Measurements from ENCODE around the gene CEP70. TPM values are rescaled to one million over a fixed set of nuclear protein-coding genes. Genes with fewer than 3 reads are reported as not detected.
"Not testable (repeated sequence)": the region's sequence is repeated elsewhere in the genome, so short reads cannot be mapped to it uniquely, and the experiment has no call there.

The CEP70 gene
- total and polyA plus RNA-seq, 7 experiments from 2014 or later, result 11.8 to 35.1 (median 14.9) TPM

DNA sequence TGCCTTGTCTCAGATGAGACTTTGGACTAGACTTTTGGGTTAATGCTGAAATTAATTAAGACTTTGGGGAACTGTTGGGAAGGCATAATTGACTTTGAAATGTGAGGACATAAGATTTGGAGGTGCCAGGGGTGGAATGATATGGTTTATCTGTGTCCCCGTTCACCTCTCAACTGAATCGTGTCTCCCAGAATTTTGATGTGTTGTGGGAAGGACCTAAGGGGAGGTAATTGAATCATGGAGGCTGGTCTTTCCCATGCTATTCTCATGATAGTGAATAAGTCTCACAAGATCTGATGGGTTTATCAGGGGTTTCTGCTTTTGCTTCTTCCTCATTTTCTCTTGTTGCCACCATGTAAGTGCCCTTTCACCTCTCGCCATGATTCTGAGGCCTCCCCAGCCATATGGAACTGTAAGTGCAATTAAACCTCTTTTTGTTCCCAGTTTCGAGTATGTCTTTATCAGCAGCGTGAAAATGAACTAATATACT is 10.1 kb upstream of the CEP70 start:
- DNase-seq; H3K27me3 Mint-ChIP-seq; H3K27ac Mint-ChIP-seq; H3K9me3 Mint-ChIP-seq; H3K36me3 ChIP-seq (ENCODE audit: control insufficient read depth in 2 of 3, insufficient read depth in 3 of 3, low read length in 3 of 3); POLR2A ChIA-PET; CTCF ChIA-PET; H3K4me3 Mint-ChIP-seq; ATAC-seq; H3K9me3 ChIP-seq (ENCODE audit: control insufficient read depth in 2 of 3, low read length in 3 of 3); intact Hi-C loops (cut with micrococcal nuclease); H3K27me3 ChIP-seq (ENCODE audit: control insufficient read depth in 2 of 2, insufficient read depth in 2 of 2, low read length in 2 of 2); H3K27ac ChIP-seq (ENCODE audit: low read depth, low read length); H3K4me3 ChIP-seq (ENCODE audit: low read length); H3K4me1 ChIP-seq (ENCODE audit: control insufficient read depth in 2 of 2, insufficient read depth in 2 of 2, low read length in 2 of 2): not testable (repeated sequence)
- Mint-ChIP-seq H3K36me3 (peaks cover 0 to 21% (median 12%) of the 10 kb centered on the region in 5 donors), H3K4me1 (peaks cover 3 to 12% (median 6%) of the 10 kb centered on the region in 7 donors)

DNA sequence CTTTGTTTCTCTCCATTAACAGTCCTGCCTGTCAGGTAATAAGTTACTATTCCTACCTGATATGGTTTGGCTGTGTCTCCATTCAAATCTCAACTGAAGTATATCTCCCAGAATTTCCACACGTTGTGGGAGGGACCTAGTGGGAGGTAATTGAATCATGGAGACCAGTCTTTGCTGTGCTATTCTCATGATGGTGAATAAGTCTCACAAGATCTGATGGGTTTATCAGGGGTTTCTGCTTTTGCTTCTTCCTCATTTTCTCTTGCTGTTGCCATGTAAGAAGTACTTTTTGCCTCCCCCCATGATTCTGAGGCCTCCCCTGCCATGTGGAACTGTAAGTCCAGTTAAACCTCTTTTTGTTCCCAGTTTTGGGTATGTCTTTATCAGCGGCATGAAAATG is 7.6 kb upstream of the CEP70 start:
- H3K36me3 ChIP-seq (ENCODE audit: control insufficient read depth in 2 of 3, insufficient read depth in 3 of 3, low read length in 3 of 3); ATAC-seq; H3K4me3 Mint-ChIP-seq; H3K27me3 ChIP-seq (ENCODE audit: control insufficient read depth in 2 of 2, insufficient read depth in 2 of 2, low read length in 2 of 2); H3K9me3 ChIP-seq (ENCODE audit: control insufficient read depth in 2 of 3, low read length in 3 of 3); H3K27me3 Mint-ChIP-seq; H3K4me3 ChIP-seq (ENCODE audit: low read length); H3K4me1 ChIP-seq (ENCODE audit: control insufficient read depth in 2 of 2, insufficient read depth in 2 of 2, low read length in 2 of 2); DNase-seq; H3K4me1 Mint-ChIP-seq; intact Hi-C loops (cut with micrococcal nuclease); H3K27ac ChIP-seq (ENCODE audit: low read depth, low read length); CTCF ChIA-PET: not testable (repeated sequence)
- POLR2A ChIA-PET, result interaction anchor here (1.5 kb wide), 1 partner anchor 7 kb away, joined by 7 read pairs; the partner anchor contains the start of gene FAIM
- Mint-ChIP-seq H3K27ac (peak overlapping the region in 1 of 9 donors; percentile 40), H3K36me3 (peaks cover 0 to 25% (median 11%) of the 10 kb centered on the region in 5 donors), H3K9me3 (peaks cover 0 to 12% (median 0%) of the 10 kb centered on the region in 11 donors)

DNA sequence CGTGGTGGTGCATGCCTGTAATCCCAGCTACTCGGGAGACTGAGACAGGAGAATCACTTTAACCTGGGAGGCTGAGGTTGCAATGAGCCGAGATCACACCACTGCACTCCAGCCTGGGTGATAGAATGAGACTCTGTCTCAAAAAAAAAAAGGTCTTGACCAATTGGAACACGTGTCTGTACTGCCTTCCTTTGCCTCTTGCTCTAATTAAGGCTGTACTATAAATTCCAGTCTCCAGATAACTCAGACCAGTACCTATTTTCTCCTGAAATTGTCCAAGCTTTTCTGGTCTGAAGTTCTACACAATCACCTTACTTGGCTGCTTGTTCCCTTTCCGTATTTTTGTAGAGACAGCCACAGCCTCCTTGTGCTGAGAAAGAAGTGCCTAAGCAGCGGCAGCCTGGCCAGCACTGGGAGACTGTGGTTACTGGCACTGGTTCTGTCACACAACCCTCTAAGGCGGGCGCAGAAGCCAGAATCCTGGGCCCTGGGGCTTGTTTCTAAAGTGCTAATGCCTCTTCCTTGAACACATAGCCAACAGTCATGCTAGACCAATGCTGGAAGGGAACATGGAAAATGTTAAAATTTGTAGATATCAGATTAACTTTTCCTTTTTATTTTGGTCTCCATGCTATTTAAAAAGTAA is 6.2 kb upstream of the CEP70 start:
- H3K9me3 Mint-ChIP-seq, result peaks cover 0 to 12% (median 0%) of the 10 kb centered on the region in 11 donors
- Histone ChIP-seq H3K4me3 (ENCODE audit: low read length) (no peak overlapping the region), H3K9me3 (ENCODE audit: control insufficient read depth in 2 of 3, low read length in 3 of 3) (no peaks in the 10 kb centered on the region), H3K36me3 (ENCODE audit: control insufficient read depth in 2 of 3, insufficient read depth in 3 of 3, low read length in 3 of 3) (no peaks in the 10 kb centered on the region), H3K27ac (ENCODE audit: low read depth, low read length) (no peak overlapping the region), H3K4me1 (ENCODE audit: control insufficient read depth in 2 of 2, insufficient read depth in 2 of 2, low read length in 2 of 2) (no peaks in the 10 kb centered on the region), H3K27me3 (ENCODE audit: control insufficient read depth in 2 of 2, insufficient read depth in 2 of 2, low read length in 2 of 2) (no peaks in the 10 kb centered on the region)
- H3K27ac Mint-ChIP-seq, result no peak overlapping the region
- DNase-seq (no peak), ATAC-seq (no peak)
- intact Hi-C loops (cut with micrococcal nuclease), result no loop called here
- H3K36me3 Mint-ChIP-seq, result peaks cover 0 to 22% (median 9%) of the 10 kb centered on the region in 5 donors
- peaks cover 0 to 3% (median 0%) of the 10 kb centered on the region in 5 donors for H3K27me3 Mint-ChIP-seq
- H3K4me3 Mint-ChIP-seq, result no peak overlapping the region
- CTCF ChIA-PET, result no interaction called here
- H3K4me1 Mint-ChIP-seq, result no peaks in the 10 kb centered on the region
- POLR2A ChIA-PET, result interaction anchor here (0.6 to 1.5 kb wide), 2 partner anchors 9 to 323 kb away, joined by 3 to 7 read pairs; partner anchors contain the start of gene FAIM

DNA sequence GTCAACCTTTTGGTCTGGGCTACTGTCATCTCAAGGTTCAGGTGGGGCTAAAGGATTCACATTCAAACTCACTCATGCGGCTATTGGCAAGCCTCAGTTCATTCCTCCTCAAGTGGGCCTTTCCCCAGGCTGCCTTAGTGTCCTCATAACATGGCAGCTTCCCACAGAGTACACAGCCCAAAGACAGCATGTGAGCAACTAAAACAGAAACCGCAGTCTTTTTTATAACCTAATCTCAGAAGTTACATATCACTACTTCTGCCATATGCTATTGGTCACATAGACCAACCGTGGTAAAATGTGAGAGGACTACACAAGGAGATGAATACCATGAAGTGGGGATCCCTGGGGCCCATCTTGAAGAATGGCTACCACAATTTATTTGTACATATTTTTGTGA is 4.5 kb upstream of the CEP70 start:
- peaks cover 0 to 3% (median 0%) of the 10 kb centered on the region in 5 donors for H3K27me3 Mint-ChIP-seq
- Histone ChIP-seq H3K4me1 (ENCODE audit: control insufficient read depth in 2 of 2, insufficient read depth in 2 of 2, low read length in 2 of 2) (peaks cover 0 to 1% of the 10 kb centered on the region in 2 donors), H3K4me3 (ENCODE audit: low read length) (no peak overlapping the region), H3K36me3 (ENCODE audit: control insufficient read depth in 2 of 3, insufficient read depth in 3 of 3, low read length in 3 of 3) (no peaks in the 10 kb centered on the region), H3K27me3 (ENCODE audit: control insufficient read depth in 2 of 2, insufficient read depth in 2 of 2, low read length in 2 of 2) (no peaks in the 10 kb centered on the region), H3K9me3 (ENCODE audit: control insufficient read depth in 2 of 3, low read length in 3 of 3) (no peaks in the 10 kb centered on the region), H3K27ac (ENCODE audit: low read depth, low read length) (no peak overlapping the region)
- H3K4me3 Mint-ChIP-seq, result no peak overlapping the region
- ChIA-PET CTCF (interaction anchor here (1.2 to 1.3 kb wide), 2 partner anchors 311 to 317 kb away, joined by 3 to 6 read pairs; no protein-coding TSS in a partner anchor), POLR2A (interaction anchor here (2.9 kb wide), 1 partner anchor 11 kb away, joined by 9 read pairs; the partner anchor contains the start of gene FAIM)
- no peak overlapping the region for H3K27ac Mint-ChIP-seq
- peaks cover 0 to 12% (median 0%) of the 10 kb centered on the region in 11 donors for H3K9me3 Mint-ChIP-seq
- H3K4me1 Mint-ChIP-seq, result peaks cover 0 to 10% (median 2%) of the 10 kb centered on the region in 7 donors
- DNase-seq, result no peak
- no peak for ATAC-seq
- peaks cover 0 to 15% (median 0%) of the 10 kb centered on the region in 5 donors for H3K36me3 Mint-ChIP-seq
- intact Hi-C loops (cut with micrococcal nuclease), result loop anchor here in 1 of 2 donors (10.0 kb wide), 1 partner anchor 746 kb away; the partner anchor contains the start of gene MRPS22

DNA sequence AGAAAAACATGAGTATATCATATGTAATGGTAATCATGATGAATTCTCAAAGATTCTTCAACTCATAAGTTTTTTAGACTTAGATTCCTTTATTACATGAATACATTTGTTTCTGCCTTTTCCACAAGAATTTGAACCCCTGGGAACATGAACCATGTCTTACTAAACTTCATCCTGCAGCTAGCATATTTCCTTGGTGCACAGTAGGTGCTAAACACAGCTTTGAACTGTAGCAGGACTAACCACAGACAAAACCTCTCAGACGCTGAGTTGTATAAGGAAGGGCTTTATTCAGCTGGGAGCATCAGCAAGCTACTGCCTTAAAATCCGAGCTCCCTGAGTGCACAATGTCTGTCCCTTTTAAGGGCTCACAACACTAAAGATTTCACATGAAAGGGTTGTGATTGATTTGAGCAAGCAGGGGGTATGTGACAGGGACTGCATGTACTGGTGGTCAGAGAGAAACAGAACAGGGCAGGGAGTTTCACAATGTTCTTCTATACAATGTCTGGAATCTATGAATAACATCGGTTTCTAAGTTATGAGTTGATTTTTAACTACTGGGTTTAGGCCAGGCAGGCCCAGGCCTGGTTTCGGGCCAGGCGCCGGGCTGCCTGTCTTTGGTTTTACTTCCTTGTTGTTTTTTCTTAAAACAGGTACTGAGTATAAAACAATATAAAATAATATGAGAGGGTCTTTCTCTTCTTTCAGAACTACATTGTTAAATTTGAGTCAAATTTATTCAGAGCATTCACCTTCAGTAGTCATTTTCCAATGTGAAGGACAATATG is 3.3 kb upstream of the CEP70 start:
- CTCF ChIA-PET, result interaction anchor here (1.8 kb wide), 1 partner anchor 318 kb away, joined by 6 read pairs; no protein-coding TSS in a partner anchor
- H3K9me3 Mint-ChIP-seq, result peaks cover 0 to 12% (median 0%) of the 10 kb centered on the region in 11 donors
- not testable (repeated sequence) for H3K27me3 ChIP-seq (ENCODE audit: control insufficient read depth in 2 of 2, insufficient read depth in 2 of 2, low read length in 2 of 2); H3K4me1 ChIP-seq (ENCODE audit: control insufficient read depth in 2 of 2, insufficient read depth in 2 of 2, low read length in 2 of 2); H3K4me3 ChIP-seq (ENCODE audit: low read length); H3K36me3 Mint-ChIP-seq; DNase-seq; H3K4me3 Mint-ChIP-seq; H3K27me3 Mint-ChIP-seq; H3K27ac Mint-ChIP-seq; ATAC-seq; H3K9me3 ChIP-seq (ENCODE audit: control insufficient read depth in 2 of 3, low read length in 3 of 3); H3K36me3 ChIP-seq (ENCODE audit: control insufficient read depth in 2 of 3, insufficient read depth in 3 of 3, low read length in 3 of 3); H3K27ac ChIP-seq (ENCODE audit: low read depth, low read length)
- peaks cover 0 to 11% (median 6%) of the 10 kb centered on the region in 7 donors for H3K4me1 Mint-ChIP-seq
- intact Hi-C loops (cut with micrococcal nuclease), result loop anchor here in 1 of 2 donors (10.0 kb wide), 1 partner anchor 747 kb away; the partner anchor contains the start of gene MRPS22
- POLR2A ChIA-PET, result interaction anchor here (2.9 kb wide), 1 partner anchor 12 kb away, joined by 9 read pairs; the partner anchor contains the start of gene FAIM

DNA sequence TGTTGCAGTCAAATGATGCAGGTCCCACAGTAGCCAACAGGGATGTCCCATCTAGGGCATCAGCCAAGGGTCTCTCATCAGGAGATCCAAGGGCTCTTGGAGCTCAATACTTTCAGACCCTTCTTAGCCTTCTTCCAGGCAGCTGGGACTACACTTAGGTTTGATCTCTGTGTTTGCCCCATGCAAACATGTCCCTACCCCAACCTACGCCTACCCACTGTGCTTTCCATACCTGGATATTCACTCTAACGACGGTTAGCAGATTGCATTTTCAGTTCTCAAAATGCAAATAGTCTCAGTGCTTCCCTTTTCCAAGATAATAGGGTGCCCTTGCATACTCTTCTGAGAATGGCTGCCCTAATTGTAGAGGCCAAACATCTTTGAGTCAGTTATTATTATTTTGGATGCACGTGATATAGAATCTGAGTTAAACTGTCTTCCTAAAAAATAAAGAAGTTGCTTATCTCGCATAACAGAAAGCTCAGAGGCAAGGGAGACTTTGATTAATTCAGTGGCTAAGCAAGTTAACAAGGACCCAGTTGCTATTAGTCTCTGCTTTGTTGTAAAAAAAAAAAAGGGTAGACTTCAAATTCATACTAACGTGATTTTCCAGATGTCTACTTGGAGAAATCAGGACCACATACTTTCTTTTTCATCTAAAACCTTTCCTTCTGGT is 1.0 kb upstream of the CEP70 start:
- POLR2A ChIA-PET, result interaction anchor here (0.6 to 2.9 kb wide), 10 partner anchors 14 to 417 kb away, joined by 3 to 27 read pairs (median 4); partner anchors contain the start of genes FAIM and PIK3CB
- H3K4me3 Mint-ChIP-seq, result peak overlapping the region; percentile 87 to 96 (median 90)
- H3K9me3 ChIP-seq (ENCODE audit: control insufficient read depth in 2 of 3, low read length in 3 of 3), result no peaks in the 10 kb centered on the region
- peaks cover 0 to 17% (median 12%) of the 10 kb centered on the region in 7 donors for H3K4me1 Mint-ChIP-seq
- H3K4me1 ChIP-seq (ENCODE audit: control insufficient read depth in 2 of 2, insufficient read depth in 2 of 2, low read length in 2 of 2), result peaks cover 0 to 4% of the 10 kb centered on the region in 2 donors
- ATAC-seq (no peak), DNase-seq (no peak)
- H3K36me3 ChIP-seq (ENCODE audit: control insufficient read depth in 2 of 3, insufficient read depth in 3 of 3, low read length in 3 of 3), result no peaks in the 10 kb centered on the region
- H3K9me3 Mint-ChIP-seq, result peaks cover 0 to 4% (median 0%) of the 10 kb centered on the region in 11 donors
- peaks cover 0 to 4% (median 0%) of the 10 kb centered on the region in 5 donors for H3K36me3 Mint-ChIP-seq
- intact Hi-C loops (cut with micrococcal nuclease), result loop anchor here (1.0 to 10.0 kb wide), 24 partner anchors 13 to 1843 kb away; partner anchors contain the start of genes FAIM (in 2 of the 2), MRPS22 (in 2 of the 2), PIK3CB (in 2 of the 2) and ARMC8 (in 1 of the 2)
- H3K27ac ChIP-seq (ENCODE audit: low read depth, low read length), result peak overlapping the region; percentile 79
- no peaks in the 10 kb centered on the region for H3K27me3 Mint-ChIP-seq
- peak overlapping the region; percentile 82 to 99 (median 94) for H3K27ac Mint-ChIP-seq
- CTCF ChIA-PET, result interaction anchor here (0.9 to 5.5 kb wide), 10 partner anchors 8 to 329 kb away, joined by 3 to 82 read pairs (median 5); partner anchors contain the start of gene FAIM
- no peaks in the 10 kb centered on the region for H3K27me3 ChIP-seq (ENCODE audit: control insufficient read depth in 2 of 2, insufficient read depth in 2 of 2, low read length in 2 of 2)
- peak overlapping the region; percentile 96 for H3K4me3 ChIP-seq (ENCODE audit: low read length)
